ENCODE measurements around the gene HSPB7. TPM values are rescaled to one million over a fixed set of nuclear protein-coding genes. Genes with fewer than 3 reads are reported as not detected.

HSPB7 gene
- polyA plus RNA-seq, 1 experiment = 3.5 TPM

- Histone ChIP-seq H3K27ac (ENCODE audit: low read depth, low read length) (no peak overlapping the region), H3K4me3 (ENCODE audit: low read depth, low read length) (no peak overlapping the region), H3K27me3 (ENCODE audit: control insufficient read depth, insufficient read depth, low read length) (peaks cover 2% of the 10 kb centered on the region), H3K9me3 (ENCODE audit: control insufficient read depth, insufficient read depth, low read length) (no peaks in the 10 kb centered on the region; the same call in 1 of the 2 replicates)
- no peak for DNase-seq (ENCODE audit: low read depth, low spot score)
- ChIA-PET CTCF (interaction anchor here (0.6 to 2.8 kb wide), 15 partner anchors 10 to 202 kb away, joined by 3 to 33 read pairs (median 4); partner anchors contain the start of genes HSPB7, SRARP and UQCRHL), POLR2A (no interaction called here)
- TF ChIP-seq CTCF (IDR thresholded peaks at IDR 0.05; ENCODE audit: low read depth, low read length) = no peak
Measured at GRCh38 chr1:15993666-15994065, 24.2 kb downstream of the HSPB7 start.

- no peak for DNase-seq (ENCODE audit: low read depth, low spot score)
- ChIA-PET POLR2A (no interaction called here), CTCF (interaction anchor here (0.6 to 1.6 kb wide), 2 partner anchors 17 to 177 kb away, joined by 3 to 5 read pairs; no protein-coding TSS in a partner anchor)
- Histone ChIP-seq H3K27me3 (ENCODE audit: control insufficient read depth, insufficient read depth, low read length) (peaks cover 2% of the 10 kb centered on the region), H3K9me3 (ENCODE audit: control insufficient read depth, insufficient read depth, low read length) (no peaks in the 10 kb centered on the region; the same call in 1 of the 2 replicates), H3K27ac (ENCODE audit: low read depth, low read length) (no peak overlapping the region), H3K4me3 (ENCODE audit: low read depth, low read length) (no peak overlapping the region)
- no peak for TF ChIP-seq CTCF (IDR thresholded peaks at IDR 0.05; ENCODE audit: low read depth, low read length)
Measured at GRCh38 chr1:15992582-15993500, 25.0 kb downstream of the HSPB7 start.

GRCh38 chr1:15992187-15992553, 25.7 kb downstream of the HSPB7 start:
- no peak overlapping the region for H3K27ac ChIP-seq (ENCODE audit: low read depth, low read length)
- H3K27me3 ChIP-seq (ENCODE audit: control insufficient read depth, insufficient read depth, low read length) = peaks cover 2% of the 10 kb centered on the region
- POLR2A ChIA-PET = no interaction called here
- no peaks in the 10 kb centered on the region; the same call in 1 of the 2 replicates for H3K9me3 ChIP-seq (ENCODE audit: control insufficient read depth, insufficient read depth, low read length)
- DNase-seq (ENCODE audit: low read depth, low spot score) = no peak
- no peak for TF ChIP-seq CTCF (IDR thresholded peaks at IDR 0.05; ENCODE audit: low read depth, low read length)
- H3K4me3 ChIP-seq (ENCODE audit: low read depth, low read length) = no peak overlapping the region
- CTCF ChIA-PET = no interaction called here

- TF ChIP-seq CTCF (IDR thresholded peaks at IDR 0.05; ENCODE audit: low read depth, low read length) = no peak
- H3K27ac ChIP-seq (ENCODE audit: low read depth, low read length) = no peak overlapping the region
- ChIA-PET CTCF (no interaction called here), POLR2A (no interaction called here)
- no peak overlapping the region for H3K4me3 ChIP-seq (ENCODE audit: low read depth, low read length)
- DNase-seq (ENCODE audit: low read depth, low spot score) = no peak
- H3K27me3 ChIP-seq (ENCODE audit: control insufficient read depth, insufficient read depth, low read length) = peaks cover 2% of the 10 kb centered on the region
- H3K9me3 ChIP-seq (ENCODE audit: control insufficient read depth, insufficient read depth, low read length) = no peaks in the 10 kb centered on the region; the same call in 1 of the 2 replicates
Measured at GRCh38 chr1:15991427-15992186, 26.2 kb downstream of the HSPB7 start.

Data from AG04450 (cell line).